Subcutaneous adipose tissue (tissue), 4 donors: ENCODE data around the gene STK32B. TPM values are rescaled to one million over a fixed set of nuclear protein-coding genes. Genes with fewer than 3 reads are reported as not detected.

Experiments
- total RNA-seq, 4 donors: library from RNA; depleted of rRNA; stranded (reverse); fragments of >200 nt; gene quantifications; one replicate each; pipeline ENCODE4 v1.1.0, GENCODE V29; 2016
- TF ChIP-seq, protein P1 (sequence below): fragments of 450-650 bp; IDR thresholded peaks from one replicate; pipeline ENCODE4 v1.5.1; 2016; ENCODE audit warnings: low read depth, mild to moderate bottlenecking, control low read depth, antibody characterized with exemption, moderate library complexity

STK32B gene
- total RNA-seq, 4 donors from 2014 or later: 1.3 to 3.2 (median 2.3) TPM

DNA sequence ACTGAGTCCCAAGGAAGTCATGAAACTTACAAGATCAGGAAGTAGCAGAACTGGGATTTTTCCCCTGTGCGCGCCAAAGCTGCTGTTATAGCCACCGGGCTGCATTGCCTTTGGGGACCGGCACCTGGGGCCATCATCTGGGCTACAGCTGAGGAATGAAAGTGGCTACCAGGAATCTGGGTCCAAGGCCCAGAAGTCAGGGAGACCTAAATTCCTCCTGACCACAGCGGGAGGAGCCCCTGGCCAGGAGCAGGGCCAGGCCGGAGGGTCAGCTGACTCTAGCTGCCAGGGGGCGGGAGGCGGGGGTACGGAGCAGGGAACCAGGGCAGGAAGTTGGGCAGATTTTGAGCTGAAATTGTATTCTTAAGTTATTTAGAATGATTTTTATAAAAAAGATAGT, 414.7 kb downstream of the STK32B start:
- TF ChIP-seq, protein P1, sequence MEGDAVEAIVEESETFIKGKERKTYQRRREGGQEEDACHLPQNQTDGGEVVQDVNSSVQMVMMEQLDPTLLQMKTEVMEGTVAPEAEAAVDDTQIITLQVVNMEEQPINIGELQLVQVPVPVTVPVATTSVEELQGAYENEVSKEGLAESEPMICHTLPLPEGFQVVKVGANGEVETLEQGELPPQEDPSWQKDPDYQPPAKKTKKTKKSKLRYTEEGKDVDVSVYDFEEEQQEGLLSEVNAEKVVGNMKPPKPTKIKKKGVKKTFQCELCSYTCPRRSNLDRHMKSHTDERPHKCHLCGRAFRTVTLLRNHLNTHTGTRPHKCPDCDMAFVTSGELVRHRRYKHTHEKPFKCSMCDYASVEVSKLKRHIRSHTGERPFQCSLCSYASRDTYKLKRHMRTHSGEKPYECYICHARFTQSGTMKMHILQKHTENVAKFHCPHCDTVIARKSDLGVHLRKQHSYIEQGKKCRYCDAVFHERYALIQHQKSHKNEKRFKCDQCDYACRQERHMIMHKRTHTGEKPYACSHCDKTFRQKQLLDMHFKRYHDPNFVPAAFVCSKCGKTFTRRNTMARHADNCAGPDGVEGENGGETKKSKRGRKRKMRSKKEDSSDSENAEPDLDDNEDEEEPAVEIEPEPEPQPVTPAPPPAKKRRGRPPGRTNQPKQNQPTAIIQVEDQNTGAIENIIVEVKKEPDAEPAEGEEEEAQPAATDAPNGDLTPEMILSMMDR: no peak

DNA sequence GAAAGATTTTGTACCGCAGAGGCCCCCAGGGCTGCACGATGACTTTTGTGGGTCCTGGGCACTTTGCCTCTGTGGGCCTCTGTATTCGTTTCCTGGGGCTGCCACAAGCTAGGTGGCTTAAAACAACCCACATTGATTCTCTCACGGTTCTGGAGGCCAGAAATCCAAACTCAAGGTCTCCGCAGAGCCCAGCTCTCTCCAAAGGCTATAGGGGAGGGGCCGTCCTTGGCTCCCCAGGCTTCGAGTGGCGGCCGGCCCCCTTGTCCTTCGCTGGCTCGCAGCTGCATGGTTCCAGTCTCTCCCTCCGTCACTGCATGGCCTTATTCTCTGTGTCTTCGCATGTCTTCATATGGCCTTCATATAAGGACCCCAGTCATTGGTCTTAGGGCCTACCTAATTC, 415.8 kb downstream of the STK32B start:
- TF ChIP-seq, protein P1: no peak

DNA sequence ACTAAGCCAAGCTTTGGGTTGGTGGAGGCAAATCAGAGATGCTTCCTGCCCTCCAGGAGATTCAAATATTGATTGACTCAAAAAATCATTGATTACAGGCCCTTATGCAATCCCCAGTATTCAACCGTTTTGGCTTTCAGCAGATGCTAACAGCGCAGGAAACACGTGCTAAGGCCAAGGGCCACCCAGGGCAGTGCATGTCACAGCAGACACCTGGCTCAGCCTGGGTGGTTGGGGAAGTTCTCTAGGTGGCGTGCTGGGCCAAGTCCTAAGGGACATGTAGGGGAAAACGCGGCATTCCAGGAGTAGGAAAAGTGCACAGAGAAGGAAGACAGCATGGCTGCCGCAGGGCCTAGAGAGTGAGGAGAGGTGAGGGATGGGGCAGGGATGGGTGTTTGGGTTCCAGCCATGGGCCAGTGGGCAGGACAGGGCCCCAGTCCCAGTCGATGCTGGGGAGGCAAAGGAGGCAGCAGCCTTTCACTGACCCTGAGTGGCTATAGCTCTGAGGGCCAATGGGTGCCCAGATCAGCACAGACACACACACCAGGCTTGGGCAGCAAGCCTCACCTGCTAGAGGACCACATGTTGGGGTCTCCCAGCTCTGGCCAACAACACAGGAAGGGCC, 418.0 kb downstream of the STK32B start:
- TF ChIP-seq, protein P1: no peak

DNA sequence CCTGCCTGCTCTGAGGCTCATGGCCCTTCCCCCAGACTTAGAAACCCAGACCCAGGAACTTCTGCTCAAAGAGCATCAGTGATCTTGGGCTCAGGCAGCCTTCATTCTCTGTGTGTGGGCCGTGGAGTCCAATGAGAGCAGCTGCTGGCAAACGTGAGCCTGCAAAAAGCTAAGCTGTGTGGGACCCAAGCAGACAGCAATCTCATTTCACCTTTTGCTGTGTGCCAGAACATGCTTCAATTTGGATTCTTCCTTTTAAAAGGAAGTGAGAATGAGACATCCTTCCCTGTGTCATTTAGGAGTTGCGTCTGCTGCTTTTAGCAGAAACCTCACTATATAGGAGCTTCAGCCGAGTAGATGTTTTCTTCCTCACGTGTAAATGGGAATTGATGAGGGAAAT, 418.6 kb downstream of the STK32B start:
- TF ChIP-seq, protein P1: no peak

DNA sequence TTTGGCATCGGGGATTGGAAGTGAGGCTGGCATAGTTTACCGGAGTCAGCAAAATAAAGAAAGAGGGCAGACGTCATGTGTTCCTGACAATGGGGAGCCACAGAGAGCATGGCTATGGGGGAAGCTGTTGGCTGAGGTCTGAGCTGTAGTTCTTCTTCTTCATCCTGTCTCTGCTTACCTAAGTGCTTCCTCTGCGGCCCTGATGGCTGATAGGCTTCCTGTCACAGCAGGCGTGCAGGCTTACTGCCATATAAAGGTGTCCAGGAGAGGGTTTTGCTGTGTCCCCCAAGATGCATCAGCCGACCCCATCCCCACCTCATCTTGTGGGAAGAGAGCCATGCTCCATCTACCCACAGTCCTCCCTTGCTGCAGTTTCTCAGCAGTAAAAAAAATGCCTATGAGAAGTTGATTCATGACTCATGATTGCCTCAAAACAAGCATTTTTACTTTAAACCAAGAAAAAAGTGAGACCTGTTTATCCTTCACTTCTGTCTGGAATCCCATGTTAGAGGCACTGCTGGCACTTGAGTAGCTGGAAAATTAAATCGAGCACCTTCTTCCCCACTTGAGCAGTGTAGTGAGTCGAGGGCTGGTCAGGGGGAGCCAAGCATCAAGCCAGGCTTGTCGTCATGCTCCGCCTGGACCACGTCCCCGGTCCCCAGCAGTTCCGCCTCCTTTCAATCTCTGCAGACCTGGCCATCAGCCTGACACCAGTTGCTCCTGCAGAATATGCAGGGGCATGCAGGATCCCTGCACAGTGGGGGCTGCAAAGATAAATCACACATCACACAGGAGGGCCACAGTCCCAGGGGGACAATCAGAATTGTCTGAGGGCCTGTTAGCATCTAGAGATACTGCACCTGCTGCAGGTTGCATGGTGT, 419.3 kb downstream of the STK32B start:
- TF ChIP-seq, protein P1: no peak

DNA sequence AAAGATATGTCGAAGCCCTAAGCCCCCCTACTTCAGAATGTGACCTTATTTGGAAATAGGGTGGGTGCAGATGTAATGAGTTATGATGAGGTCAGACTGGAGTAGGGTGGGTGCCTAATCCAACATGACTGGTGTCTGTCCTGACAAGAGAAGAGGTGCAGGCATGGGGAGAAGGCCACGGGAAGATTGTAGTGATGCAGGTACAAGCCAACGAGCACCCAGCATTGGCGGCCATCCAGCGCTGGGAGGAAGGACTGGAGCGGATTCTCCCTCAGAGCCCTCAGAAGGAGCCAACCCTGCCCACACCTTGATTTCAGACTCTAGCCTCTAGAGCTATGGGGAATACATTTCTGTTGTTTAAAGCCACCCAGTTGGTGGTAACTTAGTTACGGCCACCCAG, 419.9 kb downstream of the STK32B start:
- TF ChIP-seq, protein P1: no peak

DNA sequence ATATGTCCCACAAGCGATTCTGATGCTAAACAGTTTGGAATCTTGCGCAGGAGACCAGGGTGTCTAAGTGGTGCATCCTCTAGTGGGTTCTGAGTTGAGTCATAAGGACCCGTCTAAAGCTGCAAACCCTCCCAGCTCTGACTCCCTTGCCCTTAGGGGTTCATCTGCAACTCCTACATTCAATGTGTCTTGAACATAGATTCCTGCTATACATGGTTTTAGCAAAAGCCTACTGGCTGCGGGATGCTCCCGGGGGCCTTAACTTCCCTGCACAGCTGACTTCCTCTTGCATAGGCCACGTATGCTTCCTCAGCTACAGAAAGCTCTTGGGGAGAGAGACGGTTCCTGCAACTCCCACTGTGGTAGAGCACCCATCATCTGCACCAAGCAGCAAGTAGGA, 420.4 kb downstream of the STK32B start:
- TF ChIP-seq, protein P1: no peak
